Measurements from ENCODE around the gene MYH13.
"Not testable (repeated sequence)": the region's sequence is repeated elsewhere in the genome, so short reads cannot be mapped to it uniquely, and the experiment has no call there.

Gene MYH13

GRCh38 chr17:10295728-10296343 lies 77.0 kb downstream of the MYH13 start:
- peak; percentile 23 to 27 for DNase-seq

GRCh38 chr17:10294180-10294579 lies 78.6 kb downstream of the MYH13 start:
- DNase-seq, result no peak

GRCh38 chr17:10292057-10292937 lies 80.5 kb downstream of the MYH13 start:
- DNase-seq, result no peak

- DNase-seq, result not testable (repeated sequence)
These were observed 81.2 kb downstream of the MYH13 start for GRCh38 chr17:10291576-10291975.

- no peak for DNase-seq
These were observed 82.8 kb downstream of the MYH13 start for GRCh38 chr17:10290041-10290440.

GRCh38 chr17:10286324-10286723 lies 86.5 kb downstream of the MYH13 start:
- no peak for DNase-seq

- no peak for DNase-seq
These were observed 86.9 kb downstream of the MYH13 start for GRCh38 chr17:10285896-10286295.

GRCh38 chr17:10280068-10280467 lies 92.7 kb downstream of the MYH13 start:
- DNase-seq, result no peak

GRCh38 chr17:10278218-10278617 lies 94.6 kb downstream of the MYH13 start:
- no peak for DNase-seq

- DNase-seq, result no peak
These were observed 96.4 kb downstream of the MYH13 start for GRCh38 chr17:10276436-10276835.

GRCh38 chr17:10275418-10275817 lies 97.4 kb downstream of the MYH13 start:
- DNase-seq, result no peak

GRCh38 chr17:10271106-10271562 lies 101.7 kb downstream of the MYH13 start:
- no peak for DNase-seq

GRCh38 chr17:10270258-10270657 lies 102.5 kb downstream of the MYH13 start:
- DNase-seq, result no peak

- DNase-seq, result no peak
These were observed 104.8 kb downstream of the MYH13 start for GRCh38 chr17:10268005-10268404.

- no peak for DNase-seq
These were observed 106.4 kb downstream of the MYH13 start for GRCh38 chr17:10266296-10266876.

- no peak for DNase-seq
These were observed 107.6 kb downstream of the MYH13 start for GRCh38 chr17:10265100-10265810.

GRCh38 chr17:10264051-10264450 lies 108.8 kb downstream of the MYH13 start:
- DNase-seq, result no peak

- no peak for DNase-seq
These were observed 110.4 kb downstream of the MYH13 start for GRCh38 chr17:10262451-10262850.

GRCh38 chr17:10261098-10261497 lies 111.7 kb downstream of the MYH13 start:
- no peak for DNase-seq

- no peak for DNase-seq
These were observed 121.4 kb downstream of the MYH13 start for GRCh38 chr17:10251212-10251948.

Data from CD4-positive, alpha-beta T cell treated with Interleukin-4 for 1 hour (primary cell).